ENCODE data around the gene GON7.

GON7 gene

DNA sequence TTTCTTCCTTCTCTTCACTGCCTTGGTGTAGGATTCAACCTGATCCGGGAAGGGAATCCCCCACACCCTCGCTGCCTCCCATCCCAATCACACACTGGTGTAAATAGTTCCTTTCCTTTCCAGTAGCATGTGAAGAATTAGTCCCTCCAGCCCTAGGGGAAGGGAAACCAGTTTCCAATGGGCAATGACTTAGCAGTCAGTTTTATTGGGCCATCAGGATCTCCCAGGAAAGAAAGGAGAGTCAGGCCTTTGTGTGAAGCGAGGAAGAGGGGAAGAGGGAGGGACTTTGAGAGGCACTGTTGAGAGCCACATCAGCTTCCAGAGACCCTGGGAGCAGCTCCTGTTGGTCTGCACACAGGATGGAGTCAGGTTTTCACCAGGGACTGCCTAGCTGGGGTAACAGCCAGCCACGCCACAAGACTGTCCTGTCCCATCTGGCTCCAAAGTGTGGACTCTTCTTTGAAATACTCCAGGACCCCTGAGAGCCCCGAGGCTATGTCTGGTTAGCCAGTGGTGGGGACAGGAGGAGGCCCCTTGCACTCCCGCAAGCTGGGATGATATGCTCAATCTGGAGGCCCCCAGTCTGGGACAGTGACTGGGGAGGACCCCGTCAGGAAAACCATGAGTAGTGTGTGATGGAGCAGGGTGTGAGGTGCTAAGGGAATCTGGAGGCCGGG is 50.0 kb downstream of the GON7 start:
- DNase-seq: no peak

DNA sequence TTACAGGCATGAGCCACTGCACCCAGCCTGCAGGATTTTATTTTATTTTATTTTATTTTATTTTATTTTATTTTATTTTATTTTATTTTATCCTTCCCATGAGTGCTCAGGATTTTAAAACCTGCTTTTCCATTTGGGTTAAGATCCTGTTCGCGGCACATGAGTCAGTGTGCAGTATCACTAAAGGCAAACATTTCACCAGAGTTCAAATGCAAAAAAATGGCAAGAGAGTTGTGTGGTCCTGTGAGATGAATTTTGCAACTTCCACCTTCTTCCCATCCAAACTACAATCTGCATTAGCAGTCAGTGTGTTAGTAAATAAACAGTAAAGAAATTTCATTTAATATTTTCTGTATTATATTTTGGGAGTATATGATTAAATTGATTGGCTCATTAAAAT is 51.2 kb downstream of the GON7 start:
- no peak for DNase-seq

DNA sequence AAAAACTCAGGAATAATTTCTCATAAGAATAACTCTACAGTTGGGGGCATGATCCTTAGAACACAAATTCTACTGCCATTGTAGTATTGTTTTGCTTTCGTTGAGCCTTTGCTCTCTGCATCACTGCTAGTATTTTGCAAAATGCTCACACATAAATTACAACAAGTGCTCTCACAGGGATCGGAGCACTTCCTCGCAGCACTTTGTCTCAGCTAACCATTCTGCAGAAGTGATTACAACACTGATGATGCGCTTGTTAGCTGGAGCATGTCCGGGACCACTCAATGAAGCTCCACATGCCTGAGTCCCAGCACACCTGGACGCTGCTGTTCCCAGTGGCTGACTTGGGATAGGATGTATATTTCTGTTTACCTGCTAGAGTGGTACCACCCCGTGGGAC is 53.7 kb downstream of the GON7 start:
- no peak for DNase-seq

Measured in COR-L47 (cell line).